Measurements from ENCODE around the gene KIF19. TPM values are rescaled to one million over a fixed set of nuclear protein-coding genes. Genes with fewer than 3 reads are reported as not detected.

Gene KIF19
- total RNA-seq, 1 donor, result not detected

DNA sequence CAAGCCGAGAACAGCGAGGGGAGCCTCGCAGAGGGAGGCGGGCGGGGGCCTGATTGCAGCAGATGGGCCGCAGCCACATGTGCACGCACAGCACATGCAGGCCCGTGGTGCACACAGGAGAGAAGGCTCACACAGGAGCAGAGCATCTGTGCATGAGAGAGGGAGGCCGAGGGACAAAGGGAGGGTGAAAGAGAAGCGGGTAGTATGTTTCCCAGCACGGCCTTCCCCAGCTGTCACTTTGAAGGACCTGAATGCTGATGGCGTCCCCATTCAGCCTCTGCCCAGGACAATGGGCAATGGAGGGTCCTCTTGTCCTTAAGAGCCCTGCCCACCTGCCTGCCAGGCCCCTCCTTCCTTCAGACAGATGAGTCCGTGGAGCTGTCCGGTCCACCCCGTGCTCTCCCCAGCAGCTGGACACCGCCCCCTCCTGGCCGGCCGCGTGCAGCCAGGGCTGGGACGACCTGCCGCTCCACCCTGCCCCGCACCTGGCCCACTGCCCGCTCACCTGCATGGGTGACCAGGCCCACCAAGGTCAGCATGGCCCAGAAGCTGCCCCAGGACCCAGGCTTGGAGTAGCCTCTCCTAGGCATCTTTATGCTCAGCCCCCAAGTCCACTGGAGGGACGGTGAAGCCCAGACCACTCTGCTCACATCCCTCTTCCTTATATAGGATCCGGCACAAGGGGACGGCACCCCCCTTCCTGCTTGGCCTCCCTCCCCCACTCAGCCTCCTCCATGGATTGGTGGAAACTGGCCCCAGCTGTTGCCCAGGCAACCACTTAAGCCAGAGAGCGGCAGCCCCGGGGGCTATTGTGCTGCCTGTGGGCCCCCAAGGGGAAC lies 35.4 kb downstream of the KIF19 start, which contains the start of gene BTBD17:
TSS of gene BTBD17 (minus strand) at position 639 of the 839 bp plus-strand sequence. CDS start at position 590, 49 bp downstream.
- H3K9me3 ChIP-seq (ENCODE audit: low read depth, low read length), result no peaks in the 10 kb centered on the region
- TF ChIP-seq CTCF (IDR thresholded peaks at IDR 0.05; ENCODE audit: extremely low read depth, low read depth, low read length), result peak; percentile 42
- H3K79me2 ChIP-seq (ENCODE audit: insufficient read depth, low read length), result no peaks in the 10 kb centered on the region
- H3K27me3 ChIP-seq (ENCODE audit: insufficient read depth, low read length), result peaks cover 10% of the 10 kb centered on the region
- H3K36me3 ChIP-seq (ENCODE audit: insufficient read depth, low read length), result no peaks in the 10 kb centered on the region
- no peak within 1 kb of the TSS for H3K4me2 ChIP-seq (ENCODE audit: insufficient read depth, low read length)
- peak; percentile 94 for DNase-seq (ENCODE audit: insufficient read length, low spot score, missing footprints)
- no peaks in the 10 kb centered on the region for H3K4me1 ChIP-seq (ENCODE audit: insufficient read depth, low read length)
- no peaks in the 10 kb centered on the region for H4K20me1 ChIP-seq (ENCODE audit: insufficient read depth, low read length)
- H3K4me3 ChIP-seq (ENCODE audit: insufficient read depth, low read length), result no peak within 1 kb of the TSS
- no peak within 1 kb of the TSS for H2AFZ ChIP-seq (ENCODE audit: low read length)
- no peak within 1 kb of the TSS for H3K27ac ChIP-seq (ENCODE audit: low read depth, low read length)

GRCh38 chr17:74362069-74362405 lies 36.0 kb downstream of the KIF19 start:
- no peak for TF ChIP-seq CTCF (IDR thresholded peaks at IDR 0.05; ENCODE audit: extremely low read depth, low read depth, low read length)
- Histone ChIP-seq H3K4me3 (ENCODE audit: insufficient read depth, low read length) (no peak overlapping the region), H2AFZ (ENCODE audit: low read length) (no peak overlapping the region), H3K79me2 (ENCODE audit: insufficient read depth, low read length) (no peaks in the 10 kb centered on the region), H3K9me3 (ENCODE audit: low read depth, low read length) (no peaks in the 10 kb centered on the region), H3K36me3 (ENCODE audit: insufficient read depth, low read length) (no peaks in the 10 kb centered on the region), H3K4me1 (ENCODE audit: insufficient read depth, low read length) (no peaks in the 10 kb centered on the region), H3K4me2 (ENCODE audit: insufficient read depth, low read length) (no peak overlapping the region), H4K20me1 (ENCODE audit: insufficient read depth, low read length) (no peaks in the 10 kb centered on the region), H3K27me3 (ENCODE audit: insufficient read depth, low read length) (peaks cover 7% of the 10 kb centered on the region), H3K27ac (ENCODE audit: low read depth, low read length) (no peak overlapping the region)
- DNase-seq (ENCODE audit: insufficient read length, low spot score, missing footprints), result no peak

DNA sequence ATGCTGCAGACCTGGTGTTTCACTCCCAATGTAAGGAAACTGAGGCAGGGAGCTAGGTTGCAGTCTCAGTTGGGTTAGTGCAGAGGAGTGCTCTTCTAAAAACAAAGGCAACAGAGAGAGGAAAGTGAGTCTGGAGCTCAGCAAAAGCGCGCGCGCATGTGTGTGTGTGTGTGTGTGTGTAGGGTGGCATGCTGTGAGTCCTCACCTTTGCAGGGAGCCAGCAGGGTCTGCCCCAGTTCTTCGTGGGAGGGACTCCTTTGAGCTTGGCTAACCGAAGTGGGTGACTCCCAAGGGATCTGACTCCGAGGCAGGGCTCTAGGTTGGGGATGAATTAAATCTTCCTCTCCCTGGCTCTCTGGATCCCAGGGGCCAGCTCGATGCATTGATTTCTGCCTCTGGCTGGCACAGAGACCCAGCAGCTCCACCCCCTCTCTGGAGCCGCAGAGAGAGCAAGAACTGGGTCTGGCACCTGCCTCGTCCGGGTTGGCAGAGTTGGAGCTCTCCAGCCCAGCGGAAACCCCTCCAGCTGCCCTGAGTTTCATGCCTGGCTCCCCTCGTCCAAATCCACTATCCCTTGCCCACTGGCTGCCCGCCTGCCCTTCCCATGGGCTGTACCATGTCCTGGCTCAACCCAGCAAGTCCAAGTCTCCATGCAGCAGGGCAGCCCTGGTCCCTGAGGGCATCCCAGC lies 36.9 kb downstream of the KIF19 start:
- DNase-seq (ENCODE audit: insufficient read length, low spot score, missing footprints), result no peak
- no peaks in the 10 kb centered on the region for H3K9me3 ChIP-seq (ENCODE audit: low read depth, low read length)
- H4K20me1 ChIP-seq (ENCODE audit: insufficient read depth, low read length), result no peaks in the 10 kb centered on the region
- no peaks in the 10 kb centered on the region for H3K79me2 ChIP-seq (ENCODE audit: insufficient read depth, low read length)
- TF ChIP-seq CTCF (IDR thresholded peaks at IDR 0.05; ENCODE audit: extremely low read depth, low read depth, low read length), result no peak
- H2AFZ ChIP-seq (ENCODE audit: low read length), result no peak overlapping the region
- H3K4me1 ChIP-seq (ENCODE audit: insufficient read depth, low read length), result no peaks in the 10 kb centered on the region
- no peak overlapping the region for H3K27ac ChIP-seq (ENCODE audit: low read depth, low read length)
- H3K27me3 ChIP-seq (ENCODE audit: insufficient read depth, low read length), result peaks cover 3% of the 10 kb centered on the region
- H3K36me3 ChIP-seq (ENCODE audit: insufficient read depth, low read length), result no peaks in the 10 kb centered on the region
- no peak overlapping the region for H3K4me2 ChIP-seq (ENCODE audit: insufficient read depth, low read length)
- H3K4me3 ChIP-seq (ENCODE audit: insufficient read depth, low read length), result no peak overlapping the region

- H3K79me2 ChIP-seq (ENCODE audit: insufficient read depth, low read length), result no peaks in the 10 kb centered on the region
- TF ChIP-seq CTCF (IDR thresholded peaks at IDR 0.05; ENCODE audit: extremely low read depth, low read depth, low read length), result no peak
Measured at GRCh38 chr17:74367206-74367605, 41.2 kb downstream of the KIF19 start, which contains the start of gene GPR142. GPR142 (plus strand) TSS chr17:74367506; CDS start chr17:74369541, 2,035 bp downstream.

More at GRCh38 chr17:74367206-74367605, 41.2 kb downstream of the KIF19 start, which contains the start of gene GPR142:
- H3K9me3 ChIP-seq (ENCODE audit: low read depth, low read length), result no peaks in the 10 kb centered on the region
- no peak within 1 kb of the TSS for H2AFZ ChIP-seq (ENCODE audit: low read length)
- no peaks in the 10 kb centered on the region for H4K20me1 ChIP-seq (ENCODE audit: insufficient read depth, low read length)
- H3K36me3 ChIP-seq (ENCODE audit: insufficient read depth, low read length), result no peaks in the 10 kb centered on the region
- H3K27ac ChIP-seq (ENCODE audit: low read depth, low read length), result no peak within 1 kb of the TSS
- no peak within 1 kb of the TSS for H3K4me3 ChIP-seq (ENCODE audit: insufficient read depth, low read length)
- H3K4me2 ChIP-seq (ENCODE audit: insufficient read depth, low read length), result no peak within 1 kb of the TSS
- H3K27me3 ChIP-seq (ENCODE audit: insufficient read depth, low read length), result no peaks in the 10 kb centered on the region
- no peaks in the 10 kb centered on the region for H3K4me1 ChIP-seq (ENCODE audit: insufficient read depth, low read length)
- DNase-seq (ENCODE audit: insufficient read length, low spot score, missing footprints), result peak; percentile 49

Data from osteoblast (primary cell).